ENCODE results near the gene TMEM61.

The TMEM61 gene

DNA sequence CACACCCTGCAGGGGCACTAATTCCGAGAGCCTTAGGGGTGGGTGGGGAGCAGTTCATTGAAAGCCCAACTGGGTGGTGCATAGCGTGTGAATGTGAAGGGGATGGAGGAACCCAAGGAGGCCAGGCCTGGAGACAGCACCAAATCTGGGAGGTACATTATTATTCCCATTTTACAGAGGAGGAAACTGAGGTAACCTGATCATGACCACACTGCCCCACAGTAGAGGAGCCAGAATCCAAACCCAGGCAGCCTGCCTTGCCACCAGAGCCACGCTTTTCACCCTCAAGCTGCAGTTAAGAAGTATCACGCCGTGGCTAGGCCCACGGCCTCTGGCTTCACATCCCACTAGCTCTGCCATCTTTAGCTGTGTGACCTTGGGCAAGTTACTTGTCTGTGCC, 17.7 kb downstream of the TMEM61 start:
- peaks cover 3% of the 10 kb centered on the region; the same call in 1 of the 2 replicates for H3K27me3 ChIP-seq (ENCODE audit: insufficient read depth, low read length)
- H3K27ac ChIP-seq (ENCODE audit: low read depth, low read length, poor library complexity, severe bottlenecking) = no peak overlapping the region
- no peak overlapping the region for H2AFZ ChIP-seq (ENCODE audit: low read length)
- no peaks in the 10 kb centered on the region for H4K20me1 ChIP-seq (ENCODE audit: insufficient read depth, low read length)
- TF ChIP-seq, protein P1, sequence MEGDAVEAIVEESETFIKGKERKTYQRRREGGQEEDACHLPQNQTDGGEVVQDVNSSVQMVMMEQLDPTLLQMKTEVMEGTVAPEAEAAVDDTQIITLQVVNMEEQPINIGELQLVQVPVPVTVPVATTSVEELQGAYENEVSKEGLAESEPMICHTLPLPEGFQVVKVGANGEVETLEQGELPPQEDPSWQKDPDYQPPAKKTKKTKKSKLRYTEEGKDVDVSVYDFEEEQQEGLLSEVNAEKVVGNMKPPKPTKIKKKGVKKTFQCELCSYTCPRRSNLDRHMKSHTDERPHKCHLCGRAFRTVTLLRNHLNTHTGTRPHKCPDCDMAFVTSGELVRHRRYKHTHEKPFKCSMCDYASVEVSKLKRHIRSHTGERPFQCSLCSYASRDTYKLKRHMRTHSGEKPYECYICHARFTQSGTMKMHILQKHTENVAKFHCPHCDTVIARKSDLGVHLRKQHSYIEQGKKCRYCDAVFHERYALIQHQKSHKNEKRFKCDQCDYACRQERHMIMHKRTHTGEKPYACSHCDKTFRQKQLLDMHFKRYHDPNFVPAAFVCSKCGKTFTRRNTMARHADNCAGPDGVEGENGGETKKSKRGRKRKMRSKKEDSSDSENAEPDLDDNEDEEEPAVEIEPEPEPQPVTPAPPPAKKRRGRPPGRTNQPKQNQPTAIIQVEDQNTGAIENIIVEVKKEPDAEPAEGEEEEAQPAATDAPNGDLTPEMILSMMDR (IDR thresholded peaks at IDR 0.05; ENCODE audit: low read length) = no peak
- TF ChIP-seq EZH2 (IDR thresholded peaks at IDR 0.05; ENCODE audit: borderline replicate concordance, low read length) = no peak
- no peak overlapping the region for H3K4me3 ChIP-seq (ENCODE audit: low read depth, low read length, poor library complexity, severe bottlenecking)
- peaks cover 11% of the 10 kb centered on the region for H3K4me1 ChIP-seq (ENCODE audit: insufficient read depth, low read length, severe bottlenecking)
- no peaks in the 10 kb centered on the region for H3K79me2 ChIP-seq (ENCODE audit: insufficient read depth, low read length)
- no peak overlapping the region for H3K4me2 ChIP-seq (ENCODE audit: low read length)
- no peaks in the 10 kb centered on the region for H3K9me3 ChIP-seq (ENCODE audit: low read length)
- no peaks in the 10 kb centered on the region for H3F3A ChIP-seq (ENCODE audit: insufficient read depth, low read length)
- no peak overlapping the region for H3K9ac ChIP-seq (ENCODE audit: low read length)
- no peaks in the 10 kb centered on the region for H3K36me3 ChIP-seq (ENCODE audit: insufficient read depth, low read length)
- no peaks in the 10 kb centered on the region for H3K9me2 ChIP-seq (ENCODE audit: low read depth, low read length)

DNA sequence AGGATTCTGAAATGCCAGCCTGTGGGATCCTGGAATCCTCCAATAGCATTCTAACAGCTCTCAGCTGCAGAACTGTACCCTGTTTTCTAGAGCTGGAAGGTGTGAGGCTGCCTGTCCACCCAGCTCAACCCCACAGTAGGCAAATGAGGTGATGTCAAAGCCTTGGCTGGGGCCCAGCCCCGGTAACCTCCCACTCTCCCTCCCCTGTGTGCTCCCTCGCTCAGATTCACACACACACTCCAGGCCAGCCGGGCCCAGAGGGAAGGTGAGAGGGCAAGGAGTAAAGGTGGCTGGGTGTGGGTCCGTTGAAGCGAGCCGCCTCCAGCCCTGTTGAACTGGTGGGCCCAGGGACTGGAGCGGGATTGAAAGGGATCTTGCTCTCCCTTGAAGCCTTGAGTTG, 18.2 kb downstream of the TMEM61 start, which contains the start of gene BSND:
Gene BSND, plus strand, starts transcription at position 257 of the 400 bp plus-strand sequence. CDS start 254 bp downstream, outside the sequence.
- H3K36me3 ChIP-seq (ENCODE audit: insufficient read depth, low read length) = no peaks in the 10 kb centered on the region
- no peak for TF ChIP-seq EZH2 (IDR thresholded peaks at IDR 0.05; ENCODE audit: borderline replicate concordance, low read length)
- no peaks in the 10 kb centered on the region for H3K9me3 ChIP-seq (ENCODE audit: low read length)
- no peaks in the 10 kb centered on the region for H4K20me1 ChIP-seq (ENCODE audit: insufficient read depth, low read length)
- no peak within 1 kb of the TSS for H2AFZ ChIP-seq (ENCODE audit: low read length)
- no peaks in the 10 kb centered on the region for H3K79me2 ChIP-seq (ENCODE audit: insufficient read depth, low read length)
- no peak within 1 kb of the TSS; the same call in 1 of the 2 replicates for H3K4me2 ChIP-seq (ENCODE audit: low read length)
- H3K9me2 ChIP-seq (ENCODE audit: low read depth, low read length) = no peaks in the 10 kb centered on the region
- H3K4me3 ChIP-seq (ENCODE audit: low read depth, low read length, poor library complexity, severe bottlenecking) = no peak within 1 kb of the TSS
- H3K27me3 ChIP-seq (ENCODE audit: insufficient read depth, low read length) = peaks cover 3% of the 10 kb centered on the region; the same call in 1 of the 2 replicates
- H3K9ac ChIP-seq (ENCODE audit: low read length) = no peak within 1 kb of the TSS
- peaks cover 11% of the 10 kb centered on the region for H3K4me1 ChIP-seq (ENCODE audit: insufficient read depth, low read length, severe bottlenecking)
- no peak within 1 kb of the TSS for H3K27ac ChIP-seq (ENCODE audit: low read depth, low read length, poor library complexity, severe bottlenecking)
- no peaks in the 10 kb centered on the region for H3F3A ChIP-seq (ENCODE audit: insufficient read depth, low read length)

DNA sequence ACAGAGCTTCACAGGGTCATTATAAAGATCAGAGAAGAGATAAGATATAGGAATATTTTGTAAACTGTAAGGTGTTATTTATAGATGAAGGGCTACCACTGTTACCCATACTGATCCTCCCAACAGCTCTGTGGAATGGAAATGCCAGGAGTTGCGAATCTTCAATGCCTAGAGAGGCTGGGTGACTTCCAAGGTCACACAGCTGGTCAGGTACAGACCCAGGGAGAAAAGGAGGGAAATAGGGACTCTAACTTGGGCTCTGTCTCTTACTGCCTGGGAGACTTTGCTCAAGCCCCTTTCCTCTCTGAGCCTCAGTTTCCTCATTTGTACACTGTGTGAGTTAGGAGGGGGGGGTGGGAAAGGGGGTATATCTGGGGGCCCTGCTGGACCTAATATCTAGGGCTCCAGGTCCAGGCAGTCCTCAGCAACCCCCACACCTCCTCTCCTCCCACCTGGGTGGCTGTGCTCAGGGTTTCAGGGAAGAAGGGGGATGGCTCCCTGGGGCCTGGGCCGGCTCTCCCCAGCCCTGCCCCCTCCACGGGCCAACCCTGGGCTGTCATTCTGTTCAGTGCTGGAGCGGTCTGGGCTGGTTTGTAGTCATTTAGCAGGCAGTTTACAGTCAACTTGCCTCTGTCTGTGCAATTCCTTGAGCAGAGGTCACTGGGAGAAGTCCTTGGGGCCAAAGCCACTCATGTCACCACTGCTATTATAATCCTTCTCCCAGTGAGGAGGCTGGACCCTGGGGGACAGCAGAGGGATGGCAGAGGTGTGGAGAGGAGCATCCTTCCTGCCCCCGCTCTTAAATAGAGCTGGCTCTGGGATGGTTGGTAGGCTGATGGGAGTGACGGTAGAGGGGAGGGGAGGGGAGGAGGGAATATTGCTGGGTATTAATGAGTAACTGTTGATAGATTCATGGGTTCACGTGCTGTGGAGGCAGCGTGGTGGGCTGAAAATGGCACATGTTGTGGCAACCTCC, 20.0 kb downstream of the TMEM61 start:
- Histone ChIP-seq H3K4me3 (ENCODE audit: low read depth, low read length, poor library complexity, severe bottlenecking) (no peak overlapping the region), H3K79me2 (ENCODE audit: insufficient read depth, low read length) (no peaks in the 10 kb centered on the region), H3K4me1 (ENCODE audit: insufficient read depth, low read length, severe bottlenecking) (peaks cover 11% of the 10 kb centered on the region), H3K9me3 (ENCODE audit: low read length) (no peaks in the 10 kb centered on the region), H3K4me2 (ENCODE audit: low read length) (no peak overlapping the region), H4K20me1 (ENCODE audit: insufficient read depth, low read length) (no peaks in the 10 kb centered on the region), H3K9me2 (ENCODE audit: low read depth, low read length) (no peaks in the 10 kb centered on the region), H3K36me3 (ENCODE audit: insufficient read depth, low read length) (no peaks in the 10 kb centered on the region), H2AFZ (ENCODE audit: low read length) (no peak overlapping the region), H3K9ac (ENCODE audit: low read length) (no peak overlapping the region), H3F3A (ENCODE audit: insufficient read depth, low read length) (no peaks in the 10 kb centered on the region), H3K27ac (ENCODE audit: low read depth, low read length, poor library complexity, severe bottlenecking) (no peak overlapping the region), H3K27me3 (ENCODE audit: insufficient read depth, low read length) (peaks cover 3% of the 10 kb centered on the region; the same call in 1 of the 2 replicates)
- TF ChIP-seq, protein P1 (IDR thresholded peaks at IDR 0.05; ENCODE audit: low read length) = no peak
- TF ChIP-seq EZH2 (IDR thresholded peaks at IDR 0.05; ENCODE audit: borderline replicate concordance, low read length) = no peak
